ENCODE data around the gene ARFRP1.

- TF ChIP-seq CTCF (IDR thresholded peaks at IDR 0.05) (no peak), POLR2A (IDR thresholded peaks at IDR 0.05) (no peak)
Measured at GRCh38 chr20:63752411-63753101, 44.8 kb upstream of the ARFRP1 start.
